Heart left ventricle (tissue), 16 donors: Measurements from ENCODE around the gene VRK2. TPM values are rescaled to one million over a fixed set of nuclear protein-coding genes. Genes with fewer than 3 reads are reported as not detected.

Source experiments
- ATAC-seq, 4 donors: fragments of 200-7000 bp; cut with Tn5 transposase; one replicate each; pipeline ENCODE4 v1.9.1; 2020 to 2022; ENCODE audit warnings: moderate library complexity in 4 of 4, mild to moderate bottlenecking in 3 of 4, moderate number of reproducible peaks in 1 of 4
- DNase-seq, 5 donors: peaks; one replicate each; pipeline ENCODE4 v3.0.0-alpha.2; 2020
- H3K27ac ChIP-seq, 12 donors: fragments of 200-600 bp; sonication (generic) in 4 of 12; one replicate each; pipeline versions ENCODE4 v1.5.0 to v1.8.0; 2016 to 2022; ENCODE audit warnings: mild to moderate bottlenecking in 2 of 12
- H3K27me3 ChIP-seq, 9 donors: fragments of 200-600 bp; sonication (generic) in 2 of 9; one replicate each; pipeline versions ENCODE4 v1.5.1 to v1.8.0; 2016 to 2022; ENCODE audit warnings: mild to moderate bottlenecking in 3 of 9
- H3K36me3 ChIP-seq, 9 donors: fragments of 200-600 bp; sonication (generic) in 2 of 9; one replicate each; pipeline versions ENCODE4 v1.5.0 to v1.8.0; 2018 to 2022; ENCODE audit warnings: mild to moderate bottlenecking in 2 of 9
- H3K4me1 ChIP-seq, 12 donors: fragments of 200-600 bp; sonication (generic) in 4 of 12; one replicate each; pipeline versions ENCODE4 v1.5.0 to v1.8.0; 2016 to 2022; ENCODE audit warnings: mild to moderate bottlenecking in 3 of 12
- H3K4me3 ChIP-seq, 12 donors: fragments of 200-600 bp; sonication (generic) in 4 of 12; one replicate each; pipeline versions ENCODE4 v1.5.0 to v1.8.0; 2017 to 2022; ENCODE audit warnings: mild to moderate bottlenecking in 9 of 12, moderate library complexity in 4 of 12
- H3K9me3 ChIP-seq, 12 donors: fragments of 200-600 bp; sonication (generic) in 4 of 12; one replicate each; pipeline versions ENCODE4 v1.5.0 to v1.8.0; 2016 to 2022; ENCODE audit warnings: mild to moderate bottlenecking in 1 of 12
- POLR2A ChIP-seq, 2 donors: fragments of 450-650 bp; IDR thresholded peaks; one replicate each; pipeline ENCODE4 v1.6.1; 2017; ENCODE audit warnings: antibody characterized with exemption in 2 of 2, mild to moderate bottlenecking in 2 of 2, moderate library complexity in 2 of 2
- WGBS, 4 donors: extraction: QIAGEN DNeasy Blood & Tissue Kit in 2 of 4; methylation state at CpG; one replicate each; pipeline versions ENCODE4 v1.1.5 to v1.1.7; 2013 to 2018; 5-methylcytosine and 5-hydroxymethylcytosine counted together
- intact Hi-C, 10 donors: fragments of 100-400 bp; cut with DNase I; formaldehyde crosslinking; loops; one replicate each; pipeline versions ENCODE4 v1.11.1 to v1.14.2; 2022
- polyA plus RNA-seq, 2 donors: library from polyadenylated mRNA; stranded (reverse); fragments of 200-250 nt; gene quantifications; one replicate each; pipeline ENCODE4 v1.2.3, GENCODE V29; 2013
- total RNA-seq, 9 donors: library from RNA; depleted of rRNA in 2 of 9; stranded (reverse); fragments of >200 nt in 2 of 9; fragmentation: NEBNext Ultra II Directional in 3 of 9; extraction: Animal tissue kit (Norgen Biotek cat#: 25700) in 3 of 9; gene quantifications; one replicate each; pipeline versions ENCODE4 v1.1.0 to v1.2.4, GENCODE V29; 2016 to 2023
- TF ChIP-seq, protein P1 (sequence below), 12 donors: fragments of 200-600 bp; sonication (generic) in 4 of 12; IDR thresholded peaks; one replicate each; pipeline versions ENCODE4 v1.5.0 to v1.8.0; 2018 to 2022; ENCODE audit warnings: antibody characterized with exemption in 12 of 12, mild to moderate bottlenecking in 5 of 12
- donor health status: ischemic (EF 13 %, LVEDD 7.1; RV severe dilation, severe dysfunction).
- donor health status: healthy with polysubstance abuse.
- donor health status: DM: no; HTN: yes; CAD: no.
- donor health status: DM: no; HTN: no; CAD: no.
- donor health status: ischemic (EF 25% LVEDD 6.9; RV normal size, moderate dysfunction).
- donor health status: ischemic (EF 25% LVEDD 5.7; RV mildly dilated, moderate dysfunction).
- donor health status: healthy.
- donor health status: DM: yes; HTN: yes; CAD: no.
- donor health status: ischemic (EF 35%, LVEDD 5.7; RV mildly dilated, moderate dysfunction).
- donor health status: nonischemic (EF 11% LVEDD 7.7; RV severe dilation, severe dysfunction).
- donor health status: DM: yes; HTN: yes; CAD: no.
- donor health status: PGD.
- donor health status: ischemic (EF 29% LVEDD 5.4; RV normal size, mild dysfunction).
- donor health status: nonischemic (EF 23%, LVEDD 6.1; RV moderate dilation, normal function).

Gene VRK2
- total and polyA plus RNA-seq, 11 donors: 8.0 to 35.0 (median 26.8) TPM

DNA sequence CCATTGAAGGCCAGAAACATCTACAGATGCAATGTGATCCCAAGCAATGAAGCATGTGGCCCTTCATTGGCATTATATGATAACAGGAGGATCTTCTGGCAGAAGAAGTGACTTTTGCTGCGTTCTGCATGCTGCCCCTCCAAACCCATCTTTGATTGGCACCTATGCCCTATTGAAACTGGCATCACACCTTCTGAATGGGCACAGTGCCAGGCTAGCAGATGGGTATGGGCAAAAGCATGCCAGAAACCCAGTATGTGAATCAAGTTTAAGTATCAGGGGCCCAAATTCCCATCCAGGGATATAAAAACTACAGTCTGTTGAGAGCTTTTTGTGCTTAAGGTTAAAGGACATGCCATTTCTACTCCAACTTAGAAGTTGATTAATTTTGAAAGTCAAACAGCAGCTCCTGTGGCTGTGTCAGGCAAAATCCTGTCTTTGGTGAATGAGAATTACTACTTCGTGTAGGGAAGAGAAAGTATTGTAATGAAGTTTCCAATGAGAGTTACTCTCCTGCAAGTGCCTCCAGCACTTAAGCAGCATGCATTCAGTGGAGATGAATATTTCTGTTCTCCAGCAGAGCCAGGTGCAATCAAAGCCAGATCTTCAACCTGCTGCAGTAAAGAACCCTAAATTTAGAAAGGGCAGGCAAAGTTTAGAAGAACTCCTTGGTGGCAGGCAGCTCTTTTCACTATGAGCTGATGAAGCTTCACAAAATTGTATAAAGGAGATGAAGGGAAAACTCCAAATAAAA lies 8.6 kb downstream of the VRK2 start:
- TF ChIP-seq POLR2A (IDR thresholded peaks at IDR 0.05): no peak
- TF ChIP-seq, protein P1, sequence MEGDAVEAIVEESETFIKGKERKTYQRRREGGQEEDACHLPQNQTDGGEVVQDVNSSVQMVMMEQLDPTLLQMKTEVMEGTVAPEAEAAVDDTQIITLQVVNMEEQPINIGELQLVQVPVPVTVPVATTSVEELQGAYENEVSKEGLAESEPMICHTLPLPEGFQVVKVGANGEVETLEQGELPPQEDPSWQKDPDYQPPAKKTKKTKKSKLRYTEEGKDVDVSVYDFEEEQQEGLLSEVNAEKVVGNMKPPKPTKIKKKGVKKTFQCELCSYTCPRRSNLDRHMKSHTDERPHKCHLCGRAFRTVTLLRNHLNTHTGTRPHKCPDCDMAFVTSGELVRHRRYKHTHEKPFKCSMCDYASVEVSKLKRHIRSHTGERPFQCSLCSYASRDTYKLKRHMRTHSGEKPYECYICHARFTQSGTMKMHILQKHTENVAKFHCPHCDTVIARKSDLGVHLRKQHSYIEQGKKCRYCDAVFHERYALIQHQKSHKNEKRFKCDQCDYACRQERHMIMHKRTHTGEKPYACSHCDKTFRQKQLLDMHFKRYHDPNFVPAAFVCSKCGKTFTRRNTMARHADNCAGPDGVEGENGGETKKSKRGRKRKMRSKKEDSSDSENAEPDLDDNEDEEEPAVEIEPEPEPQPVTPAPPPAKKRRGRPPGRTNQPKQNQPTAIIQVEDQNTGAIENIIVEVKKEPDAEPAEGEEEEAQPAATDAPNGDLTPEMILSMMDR (IDR thresholded peaks at IDR 0.05): no peak
- 48 to 68% (median 62%) methylated on average over 2 of the region's 2 CpGs for whole genome bisulfite sequencing, 4 donors
- Histone ChIP-seq H3K27ac (peak overlapping the region in 1 of 12 donors; percentile 48), H3K36me3 (peaks cover 0 to 44% (median 18%) of the 10 kb centered on the region in 9 donors), H3K4me3 (no peak overlapping the region), H3K9me3 (no peaks in the 10 kb centered on the region), H3K27me3 (no peaks in the 10 kb centered on the region), H3K4me1 (peaks cover 0 to 26% (median 5%) of the 10 kb centered on the region in 12 donors)
- DNase-seq: peak in 1 of 5 donors; percentile 20
- intact Hi-C loops: loop anchor here in 2 of 10 donors (10.0 kb wide), 2 partner anchors 90 to 190 kb away; partner anchors contain the start of gene FANCL (in 1 of the 2)
- ATAC-seq: no peak

- Histone ChIP-seq H3K27ac (peak overlapping the region in 9 of 12 donors; percentile 1 to 67 (median 48)), H3K36me3 (peaks cover 0 to 45% (median 20%) of the 10 kb centered on the region in 9 donors), H3K4me3 (peak overlapping the region in 5 of 12 donors; percentile 8 to 27 (median 18)), H3K27me3 (no peaks in the 10 kb centered on the region), H3K4me1 (peaks cover 0 to 26% (median 5%) of the 10 kb centered on the region in 12 donors), H3K9me3 (no peaks in the 10 kb centered on the region)
- no peak for DNase-seq
- TF ChIP-seq POLR2A (IDR thresholded peaks at IDR 0.05): no peak
- TF ChIP-seq, protein P1 (IDR thresholded peaks at IDR 0.05): no peak
- peak; percentile 86 to 95 (median 88) for ATAC-seq
- intact Hi-C loops: loop anchor here in 2 of 10 donors (10.0 kb wide), 2 partner anchors 88 to 188 kb away; partner anchors contain the start of gene FANCL (in 1 of the 2)
- WGBS, 4 donors: 53 to 67% (median 58%) methylated on average over 9 of the region's 9 CpGs
Measured at GRCh38 chr2:58056192-58056916, 9.7 kb downstream of the VRK2 start.

DNA sequence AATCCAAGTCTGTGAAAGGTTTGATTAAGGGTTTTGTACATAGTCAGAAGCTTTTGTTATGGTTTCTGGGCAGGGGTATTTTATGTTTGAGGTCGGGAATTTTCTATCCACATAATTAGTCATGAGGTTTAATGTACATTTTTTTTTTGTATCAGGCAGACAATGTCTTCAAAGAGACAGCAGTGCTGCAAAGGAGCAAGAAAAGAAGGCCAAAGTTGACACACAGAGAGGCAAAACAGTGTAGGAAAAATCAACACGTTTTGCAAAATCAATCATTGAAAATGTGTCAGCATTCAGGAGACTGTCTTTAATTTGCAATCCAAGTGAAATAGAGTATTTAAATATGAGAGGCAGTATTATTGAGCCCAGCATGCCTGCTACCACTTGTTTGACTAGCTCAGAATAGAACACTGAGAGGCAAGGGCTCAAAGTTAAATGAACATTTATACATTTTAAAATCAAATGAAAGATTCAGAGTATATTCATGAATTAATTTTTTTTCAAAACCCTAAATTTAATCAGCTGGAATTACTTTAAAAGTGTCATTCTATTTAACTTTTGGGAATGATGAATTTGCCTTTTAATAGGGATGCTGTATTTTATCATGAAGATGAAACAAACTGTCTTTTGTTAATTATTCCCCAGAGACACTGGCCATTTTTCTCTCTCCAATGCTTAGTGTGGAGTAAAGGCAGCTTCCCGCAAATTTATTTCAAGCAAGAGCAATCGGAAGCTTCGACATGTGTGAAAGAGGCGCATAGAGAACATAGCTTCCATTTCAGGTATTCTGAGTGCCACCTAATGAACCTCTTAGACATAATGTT lies 11.3 kb downstream of the VRK2 start:
- intact Hi-C loops: loop anchor here in 2 of 10 donors (10.0 kb wide), 2 partner anchors 87 to 187 kb away; partner anchors contain the start of gene FANCL (in 1 of the 2)
- Histone ChIP-seq H3K4me1 (peaks cover 0 to 26% (median 5%) of the 10 kb centered on the region in 12 donors), H3K4me3 (no peak overlapping the region), H3K9me3 (no peaks in the 10 kb centered on the region), H3K27ac (peak overlapping the region in 4 of 12 donors; percentile 14 to 65 (median 15)), H3K36me3 (peaks cover 0 to 45% (median 21%) of the 10 kb centered on the region in 9 donors), H3K27me3 (no peaks in the 10 kb centered on the region)
- DNase-seq (no peak), ATAC-seq (no peak)
- 82 to 86% (median 85%) methylated on average over 6 of the region's 6 CpGs for WGBS, 4 donors
- no peak for TF ChIP-seq POLR2A (IDR thresholded peaks at IDR 0.05)
- TF ChIP-seq, protein P1 (IDR thresholded peaks at IDR 0.05): no peak
